Measurements from ENCODE around the gene STOX2.

Gene STOX2

GRCh38 chr4:183987987-183988392 lies 82.9 kb downstream of the STOX2 start:
- TF ChIP-seq CTCF (IDR thresholded peaks at IDR 0.05; ENCODE audit: low read depth, low read length, missing control alignments) = no peak
- H3K4me3 ChIP-seq (replicated peaks; ENCODE audit: low read depth, low read length) = peak overlapping the region; percentile 14
- DNase-seq (ENCODE audit: extremely low read depth, low read depth) = peak; percentile 31

- H3K4me3 ChIP-seq (replicated peaks; ENCODE audit: low read depth, low read length) = no peak overlapping the region
- TF ChIP-seq CTCF (IDR thresholded peaks at IDR 0.05; ENCODE audit: low read depth, low read length, missing control alignments) = no peak
- no peak for DNase-seq (ENCODE audit: extremely low read depth, low read depth)
Observed at GRCh38 chr4:183988874-183989273, 83.8 kb downstream of the STOX2 start.

GRCh38 chr4:183989461-183989860 lies 84.4 kb downstream of the STOX2 start:
- DNase-seq (ENCODE audit: extremely low read depth, low read depth) = no peak
- H3K4me3 ChIP-seq (replicated peaks; ENCODE audit: low read depth, low read length) = no peak overlapping the region
- TF ChIP-seq CTCF (IDR thresholded peaks at IDR 0.05; ENCODE audit: low read depth, low read length, missing control alignments) = no peak

GRCh38 chr4:183989931-183990330 lies 84.8 kb downstream of the STOX2 start:
- H3K4me3 ChIP-seq (replicated peaks; ENCODE audit: low read depth, low read length) = no peak overlapping the region
- no peak for TF ChIP-seq CTCF (IDR thresholded peaks at IDR 0.05; ENCODE audit: low read depth, low read length, missing control alignments)
- no peak for DNase-seq (ENCODE audit: extremely low read depth, low read depth)

- H3K4me3 ChIP-seq (replicated peaks; ENCODE audit: low read depth, low read length) = no peak overlapping the region
- DNase-seq (ENCODE audit: extremely low read depth, low read depth) = no peak
- TF ChIP-seq CTCF (IDR thresholded peaks at IDR 0.05; ENCODE audit: low read depth, low read length, missing control alignments) = no peak
Observed at GRCh38 chr4:183993676-183994075, 88.6 kb downstream of the STOX2 start.

- H3K4me3 ChIP-seq (replicated peaks; ENCODE audit: low read depth, low read length) = no peak overlapping the region
- DNase-seq (ENCODE audit: extremely low read depth, low read depth) = no peak
- no peak for TF ChIP-seq CTCF (IDR thresholded peaks at IDR 0.05; ENCODE audit: low read depth, low read length, missing control alignments)
Observed at GRCh38 chr4:183995570-183995969, 90.5 kb downstream of the STOX2 start.

- no peak for TF ChIP-seq CTCF (IDR thresholded peaks at IDR 0.05; ENCODE audit: low read depth, low read length, missing control alignments)
- no peak for DNase-seq (ENCODE audit: extremely low read depth, low read depth)
- no peak overlapping the region for H3K4me3 ChIP-seq (replicated peaks; ENCODE audit: low read depth, low read length)
Observed at GRCh38 chr4:183996868-183997267, 91.8 kb downstream of the STOX2 start.
